Lower leg skin (tissue), 4 donors: ENCODE measurements around the gene RILPL2. TPM values are rescaled to one million over a fixed set of nuclear protein-coding genes. Genes with fewer than 3 reads are reported as not detected.
"Not testable (repeated sequence)": the region's sequence is repeated elsewhere in the genome, so short reads cannot be mapped to it uniquely, and the experiment has no call there.

ENCODE experiments used
- DNase-seq, 2 donors: peaks; one replicate each; pipeline ENCODE4 v3.0.0-alpha.2; 2019; ENCODE audit warnings: low spot score in 2 of 2
- H3K4me3 ChIP-seq: fragments of 200-600 bp; sonication (generic); 2 replicates; pipeline ENCODE4 v1.5.1; 2017; ENCODE audit warnings: mild to moderate bottlenecking, low read depth; ENCODE audit not compliant: poor library complexity, severe bottlenecking
- POLR2A ChIP-seq, 2 donors: fragments of 450-650 bp; IDR thresholded peaks; one replicate each; pipeline ENCODE4 v1.6.1; 2016 to 2017; ENCODE audit warnings: antibody characterized with exemption in 2 of 2, mild to moderate bottlenecking in 1 of 2, moderate library complexity in 1 of 2
- WGBS, 2 donors: methylation state at CpG; one replicate each; pipeline ENCODE4 v1.1.5; 2018; 5-methylcytosine and 5-hydroxymethylcytosine counted together
- intact Hi-C: fragments of 100-400 bp; cut with DNase I; formaldehyde crosslinking; loops from one replicate; pipeline ENCODE4 v1.15.0; 2023; ENCODE audit warnings: low total_unique reads
- total RNA-seq, 4 donors: library from RNA; depleted of rRNA; stranded (reverse); fragments of >200 nt; gene quantifications; one replicate each; pipeline ENCODE4 v1.1.0, GENCODE V29; 2016
- TF ChIP-seq, protein P1 (sequence below), 3 donors: fragments of 450-650 bp; IDR thresholded peaks; one replicate each; pipeline ENCODE4 v1.5.1; 2016; ENCODE audit warnings: antibody characterized with exemption in 3 of 3, mild to moderate bottlenecking in 3 of 3, moderate library complexity in 2 of 3

The RILPL2 gene
- total RNA-seq, 4 donors from 2014 or later, result 2.8 to 5.6 (median 4.2) TPM

DNA sequence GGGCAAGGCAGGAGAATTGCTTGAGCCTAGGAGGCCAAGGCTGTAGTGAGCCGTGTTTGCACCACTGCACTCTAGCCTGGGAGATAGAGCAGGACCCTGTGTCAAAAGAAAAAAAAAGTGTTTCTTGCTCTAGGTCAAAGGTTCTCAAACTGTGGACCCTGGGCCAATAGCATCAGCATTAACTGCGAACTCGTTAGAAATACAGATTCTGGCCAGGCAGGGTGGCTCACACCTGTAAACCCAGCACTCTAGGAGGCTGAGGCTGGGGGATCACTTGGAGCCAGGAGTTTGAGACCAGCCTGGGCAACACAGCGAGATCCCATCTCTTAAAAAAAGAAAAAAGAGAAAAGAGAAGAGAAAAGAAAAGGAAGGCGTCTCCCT is 858 bp downstream of the RILPL2 start:
- DNase-seq, result no peak
- peak overlapping the region; percentile 93 for H3K4me3 ChIP-seq
- no peak for TF ChIP-seq POLR2A (IDR thresholded peaks at IDR 0.05)
- TF ChIP-seq, protein P1, sequence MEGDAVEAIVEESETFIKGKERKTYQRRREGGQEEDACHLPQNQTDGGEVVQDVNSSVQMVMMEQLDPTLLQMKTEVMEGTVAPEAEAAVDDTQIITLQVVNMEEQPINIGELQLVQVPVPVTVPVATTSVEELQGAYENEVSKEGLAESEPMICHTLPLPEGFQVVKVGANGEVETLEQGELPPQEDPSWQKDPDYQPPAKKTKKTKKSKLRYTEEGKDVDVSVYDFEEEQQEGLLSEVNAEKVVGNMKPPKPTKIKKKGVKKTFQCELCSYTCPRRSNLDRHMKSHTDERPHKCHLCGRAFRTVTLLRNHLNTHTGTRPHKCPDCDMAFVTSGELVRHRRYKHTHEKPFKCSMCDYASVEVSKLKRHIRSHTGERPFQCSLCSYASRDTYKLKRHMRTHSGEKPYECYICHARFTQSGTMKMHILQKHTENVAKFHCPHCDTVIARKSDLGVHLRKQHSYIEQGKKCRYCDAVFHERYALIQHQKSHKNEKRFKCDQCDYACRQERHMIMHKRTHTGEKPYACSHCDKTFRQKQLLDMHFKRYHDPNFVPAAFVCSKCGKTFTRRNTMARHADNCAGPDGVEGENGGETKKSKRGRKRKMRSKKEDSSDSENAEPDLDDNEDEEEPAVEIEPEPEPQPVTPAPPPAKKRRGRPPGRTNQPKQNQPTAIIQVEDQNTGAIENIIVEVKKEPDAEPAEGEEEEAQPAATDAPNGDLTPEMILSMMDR (IDR thresholded peaks at IDR 0.05), result no peak
- 43 to 48% methylated on average over 5 of the region's 5 CpGs for WGBS, 2 donors
- intact Hi-C loops, result no loop called here

DNA sequence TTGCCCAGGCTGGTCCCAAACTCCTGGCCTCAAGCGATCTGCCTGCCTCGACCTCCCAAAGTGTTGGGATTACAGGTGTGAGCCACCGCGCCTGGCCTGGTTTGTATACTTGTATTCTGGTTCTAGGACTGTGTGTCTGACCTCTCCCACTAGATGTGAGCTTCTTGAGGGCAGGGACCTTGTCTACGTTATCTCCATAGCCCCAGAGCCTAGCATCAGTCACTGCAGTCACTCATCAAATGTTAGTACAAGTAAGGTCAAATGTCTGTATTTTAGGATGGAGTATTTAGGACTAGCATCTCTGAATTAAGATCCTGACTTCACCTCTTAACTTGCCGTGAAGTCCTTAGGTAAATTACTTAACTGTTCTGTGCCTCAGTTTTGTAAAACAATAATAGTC is 2.9 kb downstream of the RILPL2 start:
- DNase-seq, result no peak
- WGBS, 2 donors, result 94 to 98% methylated on average over 6 of the region's 6 CpGs
- H3K4me3 ChIP-seq, result no peak overlapping the region
- TF ChIP-seq, protein P1 (IDR thresholded peaks at IDR 0.05), result no peak
- no peak for TF ChIP-seq POLR2A (IDR thresholded peaks at IDR 0.05)
- intact Hi-C loops, result no loop called here

DNA sequence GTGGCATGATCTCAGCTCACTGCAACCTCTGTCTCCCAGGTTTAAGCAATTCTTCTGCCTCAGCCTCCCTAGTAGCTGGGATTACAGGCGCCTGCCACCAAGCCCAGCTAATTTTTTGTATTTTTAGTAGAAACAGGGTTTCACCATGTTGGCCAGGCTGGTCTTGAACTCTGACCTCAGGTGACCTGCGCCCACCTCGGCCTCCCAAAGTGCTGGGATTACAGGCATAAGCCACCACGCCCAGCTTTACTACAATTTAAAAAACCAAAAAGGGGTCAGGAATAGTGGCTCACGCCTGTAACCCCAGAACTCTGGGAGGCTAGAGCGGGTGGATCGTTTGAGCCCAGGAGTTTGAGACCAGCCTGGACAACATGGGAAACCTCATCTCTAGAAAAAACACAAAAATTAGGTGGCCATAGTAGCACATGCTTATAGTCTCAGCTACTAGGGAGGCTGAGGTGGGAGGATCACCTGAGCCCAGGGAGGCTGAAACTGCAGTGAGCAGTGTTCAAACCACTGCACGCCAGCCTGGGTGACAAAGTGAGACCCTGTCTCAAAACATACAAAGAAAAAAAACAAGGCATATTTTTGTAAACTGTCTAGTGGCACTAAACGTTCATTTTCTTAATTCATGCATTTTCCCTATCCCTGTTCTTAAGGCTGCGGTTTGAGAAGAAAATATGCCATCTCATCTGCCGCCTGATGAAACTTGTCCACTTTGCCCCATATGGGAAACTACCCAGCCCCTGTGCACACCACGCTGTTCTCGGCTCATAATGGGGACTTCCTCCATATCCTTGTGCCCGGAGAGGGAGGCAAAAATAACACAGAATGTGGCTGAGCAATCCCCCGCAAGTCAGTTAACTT is 4.3 kb downstream of the RILPL2 start:
- intact Hi-C loops, DNase-seq, H3K4me3 ChIP-seq: not testable (repeated sequence)
- WGBS, 2 donors, result 55 to 59% methylated on average over 15 of the region's 15 CpGs

DNA sequence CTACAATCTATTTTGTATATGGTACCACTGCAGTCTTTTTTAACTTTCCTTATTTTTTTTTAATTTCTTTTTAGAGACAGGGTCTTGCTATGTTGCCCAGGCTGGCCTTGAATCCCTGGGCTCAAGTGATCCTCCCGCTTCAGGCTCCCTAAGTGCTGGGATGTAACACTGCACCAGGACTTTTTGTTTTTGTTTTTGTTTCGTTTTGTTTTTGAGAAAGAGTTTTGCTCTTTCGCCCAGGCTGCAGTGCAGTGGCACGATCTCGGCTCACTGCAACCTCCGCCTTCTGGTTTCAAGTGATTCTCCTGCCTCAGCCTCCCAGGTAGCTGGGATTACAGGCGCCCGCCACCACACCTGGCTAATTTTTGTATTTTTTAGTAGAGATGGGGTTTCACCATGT is 7.4 kb downstream of the RILPL2 start:
- intact Hi-C loops, H3K4me3 ChIP-seq, DNase-seq: not testable (repeated sequence)
- 93 to 98% methylated on average over 8 of the region's 8 CpGs for WGBS, 2 donors

DNA sequence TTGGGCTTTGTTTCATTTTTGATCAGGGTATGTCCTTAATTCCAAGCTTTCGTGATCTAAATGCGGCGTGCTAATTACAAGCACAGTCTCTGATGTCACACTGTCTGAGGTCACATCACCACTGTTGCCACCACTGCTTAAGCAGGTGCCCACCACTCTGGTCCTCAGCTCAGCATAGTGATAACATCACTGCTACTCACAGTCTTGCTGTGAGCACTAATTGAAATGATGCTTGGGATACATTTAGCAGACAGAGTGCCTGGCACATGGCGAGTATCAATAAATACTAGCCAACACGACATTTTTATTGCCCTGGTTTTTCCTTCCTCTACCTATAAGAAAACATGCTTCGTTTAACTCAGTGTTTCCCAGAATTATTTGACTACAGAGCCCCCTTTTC is 7.9 kb downstream of the RILPL2 start:
- intact Hi-C loops, result no loop called here
- no peak for DNase-seq
- TF ChIP-seq, protein P1 (IDR thresholded peaks at IDR 0.05), result no peak
- no peak for TF ChIP-seq POLR2A (IDR thresholded peaks at IDR 0.05)
- WGBS, 2 donors, result 82 to 83% methylated on average over 6 of the region's 6 CpGs
- no peak overlapping the region for H3K4me3 ChIP-seq

DNA sequence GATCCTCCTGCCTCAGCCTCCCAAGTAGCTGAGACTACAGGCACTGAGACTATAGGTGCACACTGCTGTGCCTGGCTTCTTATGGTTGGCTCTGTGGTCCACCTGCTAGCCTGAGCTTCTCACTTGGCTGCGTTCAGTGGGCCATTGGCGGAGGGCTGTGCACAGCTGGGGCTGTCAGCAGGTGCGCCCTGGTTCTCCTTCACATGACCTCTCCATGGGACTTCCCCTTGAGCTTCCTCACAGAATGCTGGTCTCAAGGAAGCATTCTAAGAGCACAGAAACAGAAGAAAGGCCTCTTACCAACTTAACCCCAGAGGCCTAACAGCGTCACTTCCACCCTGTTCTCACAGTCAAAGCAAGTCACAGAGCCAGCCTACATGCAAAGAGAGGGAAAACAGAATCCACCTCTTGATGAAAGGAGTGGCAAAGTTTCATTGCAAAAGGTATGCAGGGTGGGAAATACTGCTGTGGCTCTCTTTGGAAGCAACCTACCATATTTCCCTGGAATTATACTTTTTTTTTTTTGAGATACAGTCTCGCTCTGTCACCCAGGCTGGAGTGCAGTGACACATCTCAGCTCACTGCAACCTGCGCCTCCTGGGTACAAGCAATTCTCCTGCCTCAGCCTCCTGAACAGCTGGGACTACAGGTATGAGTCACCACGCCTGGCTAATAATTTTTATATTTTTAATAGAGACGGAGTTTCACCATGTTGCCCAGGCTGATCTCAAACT is 9.3 kb downstream of the RILPL2 start:
- intact Hi-C loops, result no loop called here

More for the DNA sequence above, 9.3 kb downstream of the RILPL2 start:
- no peak for DNase-seq
- TF ChIP-seq, protein P1 (IDR thresholded peaks at IDR 0.05), result no peak
- TF ChIP-seq POLR2A (IDR thresholded peaks at IDR 0.05), result no peak
- WGBS, 2 donors, result 92 to 96% methylated on average over 8 of the region's 8 CpGs
- no peak overlapping the region for H3K4me3 ChIP-seq
